GM19438 (cell line): ENCODE measurements around the gene ALG9.
A peak's percentile ranks its signal among the peaks of the same experiment; 100 is the strongest.
"Not testable (repeated sequence)": the region's sequence is repeated elsewhere in the genome, so short reads cannot be mapped to it uniquely, and the experiment has no call there.

Experiments
- ATAC-seq: cut with Tn5 transposase; IDR thresholded peaks from one replicate; pipeline ENCODE4 v1.9.1; 2021; ENCODE audit warnings: low read depth; ENCODE audit not compliant: unreplicated experiment

The ALG9 gene

DNA sequence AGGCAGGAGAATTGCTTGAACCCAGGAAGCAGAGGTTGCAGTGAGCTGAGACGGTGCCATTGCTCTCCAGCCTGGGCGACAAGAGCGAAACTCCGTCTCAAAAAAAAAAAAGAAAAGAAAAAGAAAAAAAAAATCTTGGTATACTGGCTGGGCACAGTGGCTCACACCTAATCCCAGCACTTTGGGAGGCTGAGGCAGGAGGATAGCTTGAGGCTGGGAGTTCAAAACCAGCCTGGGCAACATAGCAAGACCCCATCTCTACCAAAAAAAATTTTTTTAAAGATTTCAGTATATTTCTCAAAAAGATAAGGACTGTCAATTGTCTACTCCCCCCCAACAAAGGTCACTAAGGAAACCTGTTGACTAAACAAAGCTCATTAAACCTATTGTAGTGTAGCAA lies 13.7 kb upstream of the ALG9 start:
- not testable (repeated sequence) for ATAC-seq

DNA sequence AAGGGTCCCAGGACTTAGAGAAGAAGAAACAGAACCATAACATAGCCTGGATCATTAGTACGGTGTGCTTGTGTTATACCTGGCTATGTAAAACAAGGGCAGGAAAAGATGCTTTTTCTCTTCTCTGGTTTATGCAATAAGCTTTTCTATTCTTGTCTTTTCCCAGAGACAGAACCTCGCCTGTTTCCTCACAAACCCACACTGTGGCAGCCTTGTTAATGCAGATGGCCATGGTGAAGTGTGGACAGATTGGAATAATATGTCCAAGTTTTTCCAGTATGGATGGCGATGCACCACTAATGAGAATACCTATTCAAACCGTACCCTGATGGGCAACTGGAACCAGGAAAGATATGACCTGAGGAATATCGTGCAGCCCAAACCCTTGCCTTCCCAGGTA lies 10.8 kb upstream of the ALG9 start:
- ATAC-seq, result no peak

DNA sequence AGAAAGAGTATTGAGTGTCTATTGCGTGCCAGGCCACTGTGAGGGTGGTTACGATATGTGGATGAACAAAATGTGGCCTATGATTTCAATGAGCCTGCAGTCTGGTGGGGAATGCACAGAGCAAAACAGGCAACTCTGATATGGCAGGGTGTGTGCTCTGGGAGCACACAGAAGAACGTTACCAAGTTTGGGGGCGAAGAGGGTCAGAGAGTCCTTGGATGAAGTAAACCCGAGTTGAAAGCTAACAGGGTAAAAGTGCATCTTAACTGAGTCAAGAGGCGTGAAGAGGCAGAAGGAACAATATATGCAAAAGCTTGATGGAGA lies 8.2 kb upstream of the ALG9 start:
- ATAC-seq, result peak; percentile 3

DNA sequence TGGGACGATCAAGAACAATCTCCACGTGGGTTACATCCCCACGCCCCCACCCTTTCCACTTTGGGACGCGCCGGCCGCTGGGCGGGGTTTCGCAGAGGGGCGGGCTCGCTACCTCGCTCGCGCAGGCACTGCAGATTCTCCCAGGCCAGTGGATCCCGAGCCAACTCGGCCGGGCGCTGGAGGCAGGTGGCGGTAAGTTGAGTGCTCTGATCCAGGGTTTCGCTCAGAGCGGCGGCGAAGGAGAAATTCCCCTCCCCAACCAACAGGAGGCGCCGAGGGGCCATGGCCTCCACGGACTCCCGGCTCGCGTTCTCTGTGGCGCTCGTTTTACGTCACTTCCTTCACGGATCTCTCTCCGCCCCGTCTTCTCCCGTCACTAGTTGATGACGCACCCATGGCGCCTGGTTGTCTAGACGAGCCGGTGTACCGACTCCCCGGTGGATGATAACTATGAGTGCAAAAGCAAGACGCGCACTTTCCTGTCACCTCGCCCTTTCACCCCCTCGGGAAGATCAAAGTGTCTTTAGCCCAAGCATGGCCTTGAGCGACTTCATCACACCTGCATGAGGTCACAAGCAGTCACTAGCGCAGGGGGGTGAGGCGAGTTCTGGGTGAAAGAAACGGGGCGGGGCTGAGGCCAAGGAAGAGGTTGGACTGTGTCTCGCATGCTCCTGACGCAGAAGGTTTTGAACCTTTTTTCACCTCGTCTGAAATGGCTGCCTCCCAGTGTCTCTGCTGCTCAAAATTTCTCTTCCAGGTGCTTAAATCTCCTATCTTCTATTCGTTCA lies 7.7 kb upstream of the ALG9 start, which contains the start of the genes CFAP68 and FDXACB1:
Gene CFAP68 (plus strand): TSS at position 693 of the 788 bp plus-strand sequence. CDS start 20 bp downstream, at position 713.
Gene FDXACB1 (minus strand): TSS at position 317 of the 788 bp plus-strand sequence. CDS start 33 bp downstream, at position 284.
- peak; percentile 93 for ATAC-seq

DNA sequence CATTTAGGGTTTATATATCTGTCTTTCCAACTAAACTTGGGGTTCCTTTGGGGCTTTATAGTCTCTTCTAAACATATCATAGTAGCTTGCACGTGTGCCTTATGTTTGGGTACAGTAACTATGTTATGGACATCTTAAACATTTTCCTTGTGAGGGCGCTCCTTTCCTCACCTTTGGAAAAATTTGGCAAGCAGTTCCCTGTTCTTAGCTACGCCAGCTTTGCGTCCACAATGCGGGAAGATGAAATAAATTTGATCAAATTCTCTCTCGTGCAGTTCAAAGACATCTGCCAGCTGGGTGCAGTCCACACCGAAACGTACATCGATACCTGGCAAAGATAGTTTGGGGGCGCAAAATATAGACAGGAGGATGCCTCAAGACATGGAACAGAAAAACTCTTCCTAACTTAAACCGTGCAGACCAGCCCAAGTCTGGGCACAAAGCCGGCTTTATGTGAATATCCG lies 7.0 kb upstream of the ALG9 start:
- ATAC-seq, result peak; percentile 21

DNA sequence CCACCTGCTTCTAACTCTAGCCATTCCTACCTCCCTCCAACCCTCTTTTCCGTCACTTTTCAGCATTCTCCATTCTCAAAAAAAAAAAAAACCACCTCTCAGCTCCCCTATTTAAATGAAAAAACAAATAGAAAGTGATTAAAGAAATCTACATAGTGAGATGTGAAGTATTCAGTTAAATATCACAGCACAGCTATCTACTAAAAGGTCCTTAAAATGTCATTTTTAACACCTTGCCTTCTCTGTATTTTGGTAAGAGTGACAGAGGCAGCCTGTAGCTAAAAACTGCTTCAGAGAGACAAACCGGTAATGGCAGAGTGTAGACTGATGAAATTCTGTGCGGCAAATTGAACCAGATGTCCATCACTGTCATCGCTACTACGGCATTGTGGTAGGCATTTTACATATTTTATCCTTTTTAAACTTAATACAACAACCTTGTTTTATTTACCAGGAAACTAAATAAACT lies 346 bp upstream of the ALG9 start:
- ATAC-seq, result no peak

DNA sequence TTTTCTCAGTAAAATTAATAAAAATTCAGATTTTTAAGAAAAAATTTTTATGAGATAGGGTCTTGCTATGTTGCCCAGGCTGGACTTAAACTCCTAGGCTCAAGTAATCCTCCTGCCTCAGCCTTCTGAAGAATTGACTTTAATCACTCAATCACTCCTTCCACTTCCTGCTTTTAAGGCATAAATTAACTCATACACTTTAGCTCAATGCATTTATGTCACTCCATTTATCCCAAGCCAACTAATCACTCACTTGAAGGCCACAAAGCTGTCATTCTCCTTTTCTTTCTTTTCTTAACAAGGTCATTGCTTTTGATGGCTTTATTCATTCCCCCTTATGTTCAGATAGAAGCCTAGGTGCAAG lies 877 bp downstream of the ALG9 start:
- ATAC-seq, result peak; percentile 11

DNA sequence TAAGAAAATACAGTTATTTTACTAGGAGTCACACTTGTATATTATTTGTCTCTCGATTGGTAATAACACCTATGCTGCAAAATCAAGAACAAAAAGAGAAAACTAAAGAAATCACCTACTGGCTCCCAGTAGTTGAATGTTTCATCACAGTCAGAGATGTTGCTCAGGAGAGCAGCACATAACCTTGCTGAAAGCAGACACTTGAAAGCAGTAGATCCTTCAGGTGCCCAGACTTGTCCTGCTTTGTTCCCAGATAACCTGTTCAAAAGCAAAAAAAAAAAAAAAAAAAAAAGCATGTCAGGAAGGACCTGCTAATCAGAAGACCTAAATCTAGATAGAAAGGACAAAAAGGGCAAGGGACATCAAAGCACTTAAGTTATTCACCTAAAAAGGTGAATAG lies 1.3 kb downstream of the ALG9 start:
- no peak for ATAC-seq

DNA sequence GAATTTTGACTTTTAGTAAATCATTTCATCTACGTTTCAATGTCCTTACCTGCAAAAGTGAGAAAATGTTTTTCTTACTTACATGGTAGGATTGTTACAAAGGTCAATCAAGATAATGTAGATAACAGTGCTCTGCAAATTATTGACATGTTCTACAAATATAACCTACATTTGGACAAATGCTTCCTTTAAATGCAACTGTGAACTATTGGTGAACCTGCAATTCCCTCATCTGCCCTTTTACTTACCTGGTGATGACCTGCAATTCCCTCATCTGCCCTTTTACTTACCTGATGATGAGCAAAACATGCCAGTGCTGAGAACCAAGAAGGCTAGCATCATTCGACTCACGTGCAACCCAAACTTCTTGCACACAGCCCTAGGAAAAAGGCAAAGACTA lies 11.1 kb downstream of the ALG9 start:
- no peak for ATAC-seq

DNA sequence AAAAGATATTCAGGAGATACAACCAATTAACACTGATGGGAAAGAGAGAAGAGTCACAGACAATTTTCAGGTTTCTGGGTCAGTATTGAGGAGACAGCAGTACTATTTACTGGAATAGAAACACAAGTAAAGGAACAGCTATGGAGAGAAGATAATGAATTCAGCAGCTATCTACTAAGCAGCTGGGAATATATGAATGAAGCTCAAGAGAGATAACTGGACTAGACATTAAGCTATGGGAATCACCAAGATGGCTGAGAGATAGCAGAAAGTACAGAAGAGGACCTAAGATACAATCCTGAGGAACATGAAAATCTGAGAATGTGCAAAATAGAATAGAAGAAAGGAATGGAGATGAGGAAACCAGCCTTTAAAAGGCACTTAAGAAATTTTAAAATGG lies 15.9 kb downstream of the ALG9 start:
- no peak for ATAC-seq

DNA sequence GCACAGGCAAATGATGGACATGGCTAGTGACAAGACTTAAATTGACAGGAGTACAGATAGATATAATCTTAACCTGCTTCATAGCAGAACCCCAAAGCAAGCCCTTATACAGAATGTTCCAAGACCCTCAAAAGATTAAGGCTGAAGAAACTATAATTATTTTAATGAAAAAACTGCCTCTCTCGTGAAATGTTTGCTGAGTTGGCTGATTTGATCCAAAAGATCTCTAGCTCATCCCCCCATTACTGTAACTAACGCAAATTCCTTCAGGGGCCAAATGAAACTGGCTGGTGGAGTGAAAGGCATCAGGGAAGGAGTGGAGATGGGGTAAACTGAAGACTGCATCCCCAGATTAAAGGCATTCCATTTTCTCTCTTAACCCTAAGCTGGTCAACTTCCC lies 19.3 kb downstream of the ALG9 start:
- ATAC-seq, result no peak

DNA sequence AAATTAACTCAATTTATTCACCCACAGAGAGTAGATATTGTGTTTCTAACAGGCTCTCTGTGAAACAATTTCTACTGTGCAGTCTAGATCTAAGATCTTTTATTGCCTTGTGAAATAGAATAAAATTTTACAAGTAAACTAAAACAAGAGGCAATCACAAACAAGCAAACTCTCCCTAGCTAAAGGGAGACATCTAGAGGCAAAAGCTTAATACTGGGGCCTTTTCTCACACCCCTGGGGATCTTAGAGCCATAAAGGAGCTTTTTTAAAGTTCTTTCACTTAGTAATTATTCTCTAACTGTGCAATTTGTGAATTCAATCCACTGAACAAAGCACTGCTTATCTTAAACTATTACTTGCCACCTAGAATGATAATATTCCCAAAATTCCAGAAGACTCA lies 19.7 kb downstream of the ALG9 start:
- ATAC-seq, result no peak

DNA sequence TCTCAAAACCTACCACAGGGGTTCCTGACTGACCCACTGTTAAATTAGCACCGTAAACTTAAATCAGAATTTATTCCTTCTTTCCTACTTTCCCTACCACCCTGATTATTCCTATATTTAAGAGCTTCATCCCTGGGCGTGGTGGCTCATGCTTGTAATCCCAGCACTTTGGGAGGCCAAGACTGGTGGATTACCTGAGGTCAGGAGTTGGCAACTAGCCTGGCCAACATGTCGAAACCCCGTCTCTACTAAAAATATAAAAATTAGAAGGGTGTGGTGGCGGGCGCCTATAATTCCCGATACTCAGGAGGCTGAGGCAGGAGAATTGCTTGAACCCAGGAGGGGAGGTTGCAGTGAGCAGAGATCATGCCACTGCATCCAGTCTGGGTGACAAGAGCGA lies 20.3 kb downstream of the ALG9 start:
- ATAC-seq, result no peak

DNA sequence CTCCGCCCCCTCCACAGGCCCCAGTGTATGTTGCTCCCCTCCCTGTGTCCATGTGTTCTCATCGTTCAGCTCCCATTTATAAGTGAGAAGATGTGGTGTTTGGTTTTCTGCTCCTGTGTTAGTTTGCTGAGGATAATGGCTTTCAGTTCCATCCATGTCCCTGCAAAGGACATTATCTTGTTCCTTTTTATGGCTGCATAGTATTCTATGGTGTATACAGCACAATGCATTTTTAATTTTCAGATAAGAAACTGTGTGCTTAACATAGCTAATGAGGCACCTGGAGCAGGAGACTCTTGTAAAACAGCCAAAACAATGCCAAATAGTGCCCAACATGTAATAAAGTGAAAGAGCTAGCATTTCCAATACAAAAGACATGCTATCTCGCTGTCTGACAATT lies 21.8 kb downstream of the ALG9 start:
- no peak for ATAC-seq

DNA sequence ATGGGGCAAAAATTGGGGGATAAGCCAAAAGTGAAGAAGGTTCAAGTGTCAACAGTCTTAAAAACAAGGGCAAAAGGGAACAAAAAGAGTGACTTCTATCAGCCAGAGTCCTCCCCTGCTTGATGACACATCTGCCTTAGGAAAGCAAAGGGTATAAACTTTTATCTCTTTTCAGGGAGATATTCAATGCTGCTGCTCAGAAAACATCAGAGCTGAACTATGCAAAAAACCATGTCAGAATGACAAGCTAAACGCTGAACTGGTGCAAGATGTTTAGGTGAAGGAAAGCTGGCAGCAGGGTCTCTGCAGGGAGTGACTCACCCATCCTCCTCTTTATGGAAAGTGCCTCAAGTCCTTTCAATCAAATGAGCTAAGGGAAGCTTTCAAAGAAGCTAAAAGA lies 24.7 kb downstream of the ALG9 start:
- no peak for ATAC-seq

DNA sequence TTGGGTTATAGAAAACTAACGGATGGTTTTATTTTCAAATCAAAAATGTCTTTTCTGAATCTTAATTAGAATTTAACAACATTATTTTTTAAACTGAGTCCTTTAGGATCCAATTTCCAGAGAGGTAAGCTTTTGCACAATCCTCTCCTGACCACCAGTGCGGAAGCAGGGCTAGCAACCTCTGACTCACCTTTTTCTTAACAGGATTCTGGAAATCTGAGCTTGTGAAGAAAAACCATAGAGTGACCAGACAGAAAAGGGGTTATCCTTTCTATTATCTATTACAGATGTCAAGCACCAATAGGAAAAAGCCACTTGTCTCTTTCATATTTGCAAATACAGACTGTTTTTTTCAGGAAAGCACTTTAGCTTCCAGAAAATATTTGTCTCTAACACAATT lies 25.3 kb downstream of the ALG9 start:
- no peak for ATAC-seq

DNA sequence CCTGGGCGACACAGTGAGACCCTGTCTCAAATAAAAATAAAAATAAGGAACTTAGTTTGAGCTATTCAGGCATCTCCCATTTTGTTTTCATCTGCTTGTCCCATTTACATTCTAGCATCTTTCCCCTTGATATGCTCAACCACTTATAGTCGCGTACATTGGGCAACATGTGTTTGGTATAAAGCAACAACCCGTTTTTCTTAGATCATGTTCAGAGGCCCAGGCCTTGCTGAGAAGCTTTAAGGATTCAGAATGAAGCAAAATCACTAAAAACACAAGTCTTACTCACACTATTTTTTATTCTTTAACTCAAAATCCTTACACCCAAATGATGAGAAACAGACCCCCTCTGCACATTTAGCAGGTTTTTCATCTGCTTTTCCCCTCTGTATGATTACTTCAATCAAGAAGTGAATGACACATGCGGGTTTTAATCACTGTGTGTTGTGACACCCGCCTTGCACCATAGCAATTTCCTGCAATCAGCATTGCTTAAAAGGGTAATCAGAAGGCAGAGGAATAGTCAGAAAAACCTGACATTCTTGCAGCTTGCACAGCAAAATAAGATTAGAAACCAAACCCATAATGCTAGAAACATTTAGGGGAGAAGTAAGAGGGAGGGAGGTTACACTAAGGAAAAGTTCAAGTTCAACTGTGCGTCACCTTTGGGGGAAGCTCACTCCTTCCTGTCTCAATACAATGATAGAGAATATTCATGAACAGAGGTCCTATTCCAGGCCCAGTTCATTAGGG lies 25.9 kb downstream of the ALG9 start:
- no peak for ATAC-seq

DNA sequence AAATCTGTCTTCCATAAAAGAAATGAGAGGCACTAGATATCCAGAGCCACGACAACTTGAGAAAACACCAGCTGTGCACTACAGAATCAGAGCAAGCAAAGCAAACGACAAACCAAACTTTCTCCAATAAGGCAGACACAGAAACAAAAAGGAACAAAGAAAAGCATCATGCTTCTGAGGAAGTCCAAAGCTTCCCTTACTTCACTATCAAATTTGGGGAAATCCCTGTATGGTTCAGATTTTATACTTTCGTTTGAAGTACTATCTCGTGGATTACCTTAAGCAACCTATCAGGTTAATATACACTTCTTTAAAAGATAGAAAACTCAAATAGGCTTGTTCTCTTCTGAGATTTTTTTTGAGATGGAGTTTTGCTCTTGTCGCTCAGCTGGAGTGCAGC lies 27.7 kb downstream of the ALG9 start:
- ATAC-seq, result no peak

DNA sequence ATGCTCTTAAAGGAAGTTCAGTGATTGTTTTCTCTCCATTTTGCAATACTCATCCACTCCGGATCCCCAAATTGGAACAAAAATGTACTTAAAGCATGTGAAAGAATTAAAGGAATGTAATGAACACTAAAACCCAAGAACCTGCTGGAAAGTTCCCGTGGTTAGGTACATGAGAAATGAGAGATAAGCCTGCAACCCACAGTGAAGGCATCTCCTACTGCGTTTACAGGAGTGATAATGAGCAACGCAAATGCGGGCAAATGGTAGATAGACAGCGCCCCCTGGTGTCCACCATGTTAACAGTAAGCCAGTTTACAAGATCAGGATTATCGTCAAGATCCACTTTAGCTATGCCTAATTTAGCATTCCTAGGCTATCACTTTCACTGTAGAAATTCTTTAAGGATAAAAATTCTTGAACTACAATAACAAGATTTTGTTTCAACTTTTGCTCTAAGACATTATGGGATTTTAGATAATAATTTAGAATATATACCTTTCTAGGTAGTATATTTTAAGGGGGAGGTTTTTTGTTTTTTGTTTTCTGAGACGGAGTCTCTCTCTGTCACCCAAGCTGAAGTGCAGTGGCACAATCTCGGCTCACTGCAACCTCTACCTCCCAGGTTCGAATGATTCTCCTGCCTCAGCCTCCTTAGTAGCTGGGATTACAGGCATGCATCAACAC lies 29.9 kb downstream of the ALG9 start:
- ATAC-seq, result no peak

DNA sequence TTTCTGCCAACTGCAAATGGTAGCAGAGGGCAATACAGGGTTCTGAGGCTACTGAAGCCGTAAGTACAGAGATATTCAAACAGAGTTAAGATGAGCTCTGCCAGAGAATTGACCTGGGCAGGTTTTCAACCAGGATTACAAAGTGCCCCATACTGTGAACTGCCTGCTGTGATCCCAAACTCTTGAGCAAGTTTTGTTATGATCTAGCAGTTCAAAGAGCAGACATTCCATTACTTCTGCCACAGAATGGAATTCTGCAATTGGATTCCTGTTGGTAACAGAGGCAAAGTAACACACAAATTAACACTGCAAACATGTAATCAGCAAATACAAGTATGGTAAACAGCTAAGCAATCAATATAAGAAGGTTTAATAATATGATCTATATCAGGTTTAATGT lies 31.2 kb downstream of the ALG9 start:
- no peak for ATAC-seq

DNA sequence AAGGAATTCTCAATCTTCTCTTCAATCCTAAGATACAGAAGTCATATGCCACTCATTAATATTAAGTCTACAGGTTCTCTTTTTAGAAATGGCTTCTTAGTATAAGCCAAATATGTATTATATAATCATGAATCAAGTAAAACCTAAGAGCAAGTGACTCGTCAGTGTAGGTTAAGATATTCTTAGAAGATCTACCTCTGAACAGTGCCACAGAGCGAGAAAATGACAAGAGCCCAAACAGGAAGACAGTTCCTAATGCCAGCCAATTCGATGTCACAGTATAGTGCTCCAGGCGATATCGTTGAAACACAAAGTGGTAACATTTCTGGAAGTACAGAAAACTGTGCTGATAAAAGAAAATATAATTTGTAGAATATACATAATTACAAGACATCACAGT lies 33.3 kb downstream of the ALG9 start:
- no peak for ATAC-seq
